ENCODE results near the gene CRNN.

DNA sequence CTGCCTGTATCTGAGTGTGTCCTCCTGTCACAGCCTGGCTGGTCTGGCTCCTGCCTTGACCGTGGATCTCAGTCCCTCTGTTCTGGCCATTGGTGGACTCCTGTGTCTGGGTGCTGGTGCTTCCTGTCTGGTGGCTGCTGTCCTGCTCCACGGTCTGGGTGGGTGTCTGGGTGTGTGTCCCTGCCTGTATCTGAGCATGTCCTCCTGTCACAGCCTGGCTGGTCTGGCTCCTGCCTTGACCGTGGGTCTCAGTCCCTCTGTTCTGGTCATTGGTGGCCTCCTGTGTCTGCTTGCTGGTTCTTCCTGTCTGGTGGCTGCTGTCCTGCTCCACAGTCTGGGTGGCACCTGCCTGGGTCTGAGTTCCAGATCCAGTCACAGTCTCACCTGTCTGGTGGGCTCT, 4.0 kb downstream of the CRNN start:
- TF ChIP-seq, protein P1, sequence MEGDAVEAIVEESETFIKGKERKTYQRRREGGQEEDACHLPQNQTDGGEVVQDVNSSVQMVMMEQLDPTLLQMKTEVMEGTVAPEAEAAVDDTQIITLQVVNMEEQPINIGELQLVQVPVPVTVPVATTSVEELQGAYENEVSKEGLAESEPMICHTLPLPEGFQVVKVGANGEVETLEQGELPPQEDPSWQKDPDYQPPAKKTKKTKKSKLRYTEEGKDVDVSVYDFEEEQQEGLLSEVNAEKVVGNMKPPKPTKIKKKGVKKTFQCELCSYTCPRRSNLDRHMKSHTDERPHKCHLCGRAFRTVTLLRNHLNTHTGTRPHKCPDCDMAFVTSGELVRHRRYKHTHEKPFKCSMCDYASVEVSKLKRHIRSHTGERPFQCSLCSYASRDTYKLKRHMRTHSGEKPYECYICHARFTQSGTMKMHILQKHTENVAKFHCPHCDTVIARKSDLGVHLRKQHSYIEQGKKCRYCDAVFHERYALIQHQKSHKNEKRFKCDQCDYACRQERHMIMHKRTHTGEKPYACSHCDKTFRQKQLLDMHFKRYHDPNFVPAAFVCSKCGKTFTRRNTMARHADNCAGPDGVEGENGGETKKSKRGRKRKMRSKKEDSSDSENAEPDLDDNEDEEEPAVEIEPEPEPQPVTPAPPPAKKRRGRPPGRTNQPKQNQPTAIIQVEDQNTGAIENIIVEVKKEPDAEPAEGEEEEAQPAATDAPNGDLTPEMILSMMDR (conservative IDR thresholded peaks at IDR 0.05): no peak
- TF ChIP-seq EZH2 (IDR thresholded peaks at IDR 0.05; ENCODE audit: low read depth): no peak
